HAP-1 (cell line): ENCODE data around the gene OSBPL2.

ENCODE experiments used
- DNase-seq, 2 experiments: peaks; one replicate each; pipeline ENCODE4 v3.0.0-alpha.2; 2016 to 2020; ENCODE audit warnings: low spot score in 2 of 2
- H3K27me3 ChIP-seq: fragments of 250-450 bp; sonication (Bioruptor Pico); 2 replicates; pipeline ENCODE4 v1.5.1; 2020; ENCODE audit warnings: low read depth, mild to moderate bottlenecking, moderate library complexity
- H3K36me3 ChIP-seq: fragments of 250-450 bp; sonication (Bioruptor Pico); replicated peaks from 2 replicates; pipeline ENCODE4 v1.5.1; 2020; ENCODE audit warnings: mild to moderate bottlenecking
- H3K4me1 ChIP-seq: fragments of 250-450 bp; sonication (Bioruptor Pico); 2 replicates; pipeline ENCODE4 v1.5.1; 2020; ENCODE audit warnings: mild to moderate bottlenecking
- H3K4me3 ChIP-seq: fragments of 250-450 bp; sonication (Bioruptor Pico); 2 replicates; pipeline ENCODE4 v1.5.1; 2020; ENCODE audit warnings: mild to moderate bottlenecking, moderate library complexity
- H3K9me3 ChIP-seq: fragments of 250-450 bp; sonication (Bioruptor Pico); 2 replicates; pipeline ENCODE4 v1.5.1; 2020; ENCODE audit warnings: mild to moderate bottlenecking, moderate library complexity
- in situ Hi-C: fragments of 300-500 bp; cut with MboI; formaldehyde crosslinking; loops from 3 replicates; pipeline ENCODE4 v1.14.3; 2020; ENCODE audit warnings: low sequenced_read_pairs, inconsistent platforms, mixed read lengths

Gene OSBPL2

DNA sequence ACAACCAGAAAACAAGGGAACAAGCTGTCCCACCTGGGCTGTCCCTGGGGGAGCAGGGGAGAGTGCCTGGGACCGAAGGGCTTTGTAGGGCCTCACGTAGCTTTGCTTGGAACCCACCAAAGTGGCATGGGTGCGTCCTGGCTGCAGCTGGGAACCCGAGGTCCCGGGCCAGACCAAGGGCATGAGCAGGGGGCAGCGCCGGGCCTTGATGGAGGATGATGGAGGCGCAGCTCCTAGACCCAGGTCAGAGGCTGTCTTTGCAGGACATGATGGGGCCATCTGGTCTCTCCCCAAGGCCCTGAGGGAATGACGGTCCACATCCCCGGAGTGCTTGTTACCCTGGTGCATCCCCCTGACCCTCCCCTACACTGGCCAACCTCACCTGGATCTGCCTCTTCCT is 7.6 kb upstream of the OSBPL2 start:
- Histone ChIP-seq H3K27me3 (peaks cover 13% of the 10 kb centered on the region), H3K4me1 (no peaks in the 10 kb centered on the region)
- in situ Hi-C loops, result no loop called here

GRCh38 chr20:62231292-62231691 is 7.0 kb upstream of the OSBPL2 start:
- H3K9me3 ChIP-seq, result no peaks in the 10 kb centered on the region
- no peak for DNase-seq
- peaks cover 7% of the 10 kb centered on the region; the same call in 1 of the 2 replicates for H3K27me3 ChIP-seq
- in situ Hi-C loops, result no loop called here
- no peaks in the 10 kb centered on the region for H3K36me3 ChIP-seq
- no peak overlapping the region for H3K4me3 ChIP-seq
- H3K4me1 ChIP-seq, result no peaks in the 10 kb centered on the region

More for the DNA sequence above, 7.6 kb upstream of the OSBPL2 start:
- Histone ChIP-seq H3K4me3 (no peak overlapping the region), H3K36me3 (no peaks in the 10 kb centered on the region), H3K9me3 (no peaks in the 10 kb centered on the region)
- no peak for DNase-seq

GRCh38 chr20:62232194-62232593 is 6.1 kb upstream of the OSBPL2 start:
- in situ Hi-C loops, result no loop called here
- Histone ChIP-seq H3K9me3 (no peaks in the 10 kb centered on the region), H3K36me3 (no peaks in the 10 kb centered on the region), H3K4me1 (no peaks in the 10 kb centered on the region), H3K4me3 (no peak overlapping the region), H3K27me3 (peaks cover under 1% of the 10 kb centered on the region; the same call in 1 of the 2 replicates)
- no peak for DNase-seq

DNA sequence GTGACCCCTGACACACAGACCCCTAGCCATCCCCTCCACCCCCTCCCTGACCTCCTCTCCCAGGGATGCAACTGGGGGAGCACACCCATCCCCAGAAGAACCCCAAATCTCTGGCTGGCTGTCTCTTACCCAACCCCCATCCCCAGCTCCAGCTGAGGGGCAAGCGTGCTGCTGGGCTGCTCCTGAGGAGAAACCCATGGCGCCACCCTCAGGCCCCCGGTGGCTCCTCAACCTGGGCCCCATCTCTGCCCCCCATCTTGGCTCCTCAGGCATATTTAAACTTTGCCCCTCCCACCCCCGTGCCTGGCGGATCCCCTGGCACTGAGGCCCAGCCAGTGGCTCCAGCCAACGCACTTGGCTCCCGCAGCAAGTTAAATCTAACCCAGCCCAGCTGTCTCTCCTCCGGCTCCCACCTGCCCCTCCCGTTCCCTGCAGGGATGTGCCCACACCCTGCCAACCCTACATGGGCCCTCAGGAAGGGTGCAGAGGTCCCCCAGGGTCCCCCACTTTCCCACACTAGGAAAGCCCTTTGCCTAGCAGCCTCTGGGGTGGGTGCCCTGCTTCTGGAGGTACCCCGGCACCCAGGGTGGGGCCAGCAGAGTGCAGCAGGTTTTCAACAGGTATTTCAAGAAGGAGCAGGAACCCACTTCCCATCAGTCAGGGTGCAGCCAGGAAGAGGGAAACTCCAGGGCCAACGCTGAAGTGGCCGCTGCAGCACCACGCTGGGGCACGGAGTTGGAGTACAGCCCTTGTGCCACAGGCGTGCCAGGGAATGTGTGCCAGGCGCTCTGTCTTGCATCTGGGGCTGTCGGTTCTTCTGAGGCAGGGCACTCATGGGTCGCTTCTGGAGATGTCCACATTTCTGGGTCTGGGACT is 5.3 kb upstream of the OSBPL2 start:
- in situ Hi-C loops, result no loop called here
- no peaks in the 10 kb centered on the region for H3K9me3 ChIP-seq
- no peaks in the 10 kb centered on the region for H3K36me3 ChIP-seq
- H3K27me3 ChIP-seq, result no peaks in the 10 kb centered on the region
- DNase-seq, result no peak
- no peak overlapping the region for H3K4me3 ChIP-seq
- peaks cover 4% of the 10 kb centered on the region; the same call in 1 of the 2 replicates for H3K4me1 ChIP-seq

GRCh38 chr20:62233684-62234083 is 4.6 kb upstream of the OSBPL2 start:
- H3K36me3 ChIP-seq, result no peaks in the 10 kb centered on the region
- peaks cover 4% of the 10 kb centered on the region; the same call in 1 of the 2 replicates for H3K4me1 ChIP-seq
- in situ Hi-C loops, result no loop called here
- H3K4me3 ChIP-seq, result no peak overlapping the region
- H3K27me3 ChIP-seq, result no peaks in the 10 kb centered on the region
- H3K9me3 ChIP-seq, result no peaks in the 10 kb centered on the region
- no peak for DNase-seq

- Histone ChIP-seq H3K4me3 (no peak overlapping the region), H3K4me1 (peaks cover 6% of the 10 kb centered on the region; the same call in 1 of the 2 replicates), H3K27me3 (no peaks in the 10 kb centered on the region), H3K9me3 (no peaks in the 10 kb centered on the region), H3K36me3 (no peaks in the 10 kb centered on the region)
- in situ Hi-C loops, result no loop called here
- no peak for DNase-seq
Observed at GRCh38 chr20:62234339-62234738, 4.0 kb upstream of the OSBPL2 start.

DNA sequence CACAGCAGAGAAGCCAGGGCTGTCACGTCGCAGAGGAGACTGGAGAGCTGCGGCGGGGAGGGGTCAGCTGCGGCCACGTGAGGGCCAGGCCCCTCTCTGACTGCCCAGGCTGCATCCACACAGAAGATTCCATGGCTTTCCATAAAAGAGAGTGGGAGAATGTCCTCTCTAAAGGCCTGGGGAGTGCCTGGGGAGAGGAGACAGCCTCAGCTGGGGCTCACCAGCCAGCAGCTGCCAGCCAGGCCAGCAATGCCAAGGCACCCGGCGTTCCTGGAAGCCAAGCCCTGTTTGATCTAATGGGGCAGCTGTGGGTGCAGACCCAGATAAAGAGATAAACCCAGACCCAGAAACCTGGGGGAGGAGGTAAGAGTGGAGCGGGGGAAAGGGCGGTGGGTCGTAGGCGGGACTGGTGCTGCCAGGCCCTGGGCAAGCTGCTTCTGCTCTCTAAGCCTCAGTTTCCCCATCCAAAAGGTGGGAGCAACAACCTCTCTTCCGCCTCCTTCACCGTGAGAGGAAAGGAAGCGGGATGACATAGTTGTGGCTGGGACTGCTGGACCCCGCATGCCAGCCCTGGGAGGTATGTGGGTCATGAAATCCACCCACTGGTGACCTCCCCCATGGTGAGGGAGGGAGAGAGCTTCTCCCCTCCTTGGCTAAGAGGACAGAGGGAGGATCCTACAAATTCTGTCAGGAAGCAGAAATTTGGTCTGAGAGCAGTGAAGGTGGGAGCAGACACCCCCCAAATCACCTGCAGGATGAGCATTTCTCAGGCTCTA is 3.1 kb upstream of the OSBPL2 start:
- DNase-seq, result no peak
- H3K9me3 ChIP-seq, result no peaks in the 10 kb centered on the region
- in situ Hi-C loops, result no loop called here
- no peak overlapping the region for H3K4me3 ChIP-seq
- H3K27me3 ChIP-seq, result no peaks in the 10 kb centered on the region
- no peaks in the 10 kb centered on the region for H3K36me3 ChIP-seq
- H3K4me1 ChIP-seq, result peaks cover 13% of the 10 kb centered on the region

DNA sequence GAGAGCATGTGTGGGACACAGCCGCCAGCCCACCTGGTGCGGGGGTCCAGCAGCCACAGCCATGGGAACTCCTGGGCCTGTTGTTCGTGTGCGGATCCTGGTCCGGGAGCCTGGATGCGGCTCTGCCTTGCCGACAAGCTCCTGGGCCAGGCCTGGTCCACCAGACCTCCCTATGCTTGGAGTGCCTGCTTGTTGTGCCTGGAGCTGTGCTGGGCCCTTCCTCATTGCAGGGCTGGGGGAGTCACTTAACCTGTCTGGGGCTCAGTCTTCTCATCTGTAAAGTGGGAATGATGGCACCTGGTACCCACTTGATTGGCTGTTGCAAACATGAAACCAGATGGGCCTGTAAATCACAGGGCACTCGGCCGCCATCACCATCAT is 2.6 kb upstream of the OSBPL2 start:
- Histone ChIP-seq H3K27me3 (no peaks in the 10 kb centered on the region), H3K9me3 (no peaks in the 10 kb centered on the region), H3K36me3 (no peaks in the 10 kb centered on the region), H3K4me3 (no peak overlapping the region), H3K4me1 (peaks cover 13% of the 10 kb centered on the region)
- DNase-seq, result no peak
- in situ Hi-C loops, result no loop called here

DNA sequence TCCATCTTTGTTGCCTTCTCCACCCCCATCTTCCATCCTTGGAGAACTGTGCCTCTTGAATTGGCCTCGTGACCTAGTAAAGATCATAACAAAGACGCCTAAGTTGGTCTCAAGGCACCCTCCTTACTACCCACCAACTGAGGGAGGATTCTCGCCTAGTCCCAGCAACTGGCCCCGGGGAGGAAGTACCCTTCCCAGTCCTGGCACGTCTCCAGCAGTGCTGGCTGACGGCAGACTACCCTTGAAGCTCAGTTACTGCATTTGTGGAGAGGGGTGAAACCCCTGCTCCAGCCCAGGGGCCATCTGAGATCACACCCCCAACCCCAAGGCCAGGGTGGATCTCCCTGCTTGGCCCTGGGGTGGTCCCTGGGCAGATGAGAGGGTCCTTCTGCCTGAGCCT is 2.1 kb upstream of the OSBPL2 start:
- in situ Hi-C loops, result no loop called here
- no peak for DNase-seq

DNA sequence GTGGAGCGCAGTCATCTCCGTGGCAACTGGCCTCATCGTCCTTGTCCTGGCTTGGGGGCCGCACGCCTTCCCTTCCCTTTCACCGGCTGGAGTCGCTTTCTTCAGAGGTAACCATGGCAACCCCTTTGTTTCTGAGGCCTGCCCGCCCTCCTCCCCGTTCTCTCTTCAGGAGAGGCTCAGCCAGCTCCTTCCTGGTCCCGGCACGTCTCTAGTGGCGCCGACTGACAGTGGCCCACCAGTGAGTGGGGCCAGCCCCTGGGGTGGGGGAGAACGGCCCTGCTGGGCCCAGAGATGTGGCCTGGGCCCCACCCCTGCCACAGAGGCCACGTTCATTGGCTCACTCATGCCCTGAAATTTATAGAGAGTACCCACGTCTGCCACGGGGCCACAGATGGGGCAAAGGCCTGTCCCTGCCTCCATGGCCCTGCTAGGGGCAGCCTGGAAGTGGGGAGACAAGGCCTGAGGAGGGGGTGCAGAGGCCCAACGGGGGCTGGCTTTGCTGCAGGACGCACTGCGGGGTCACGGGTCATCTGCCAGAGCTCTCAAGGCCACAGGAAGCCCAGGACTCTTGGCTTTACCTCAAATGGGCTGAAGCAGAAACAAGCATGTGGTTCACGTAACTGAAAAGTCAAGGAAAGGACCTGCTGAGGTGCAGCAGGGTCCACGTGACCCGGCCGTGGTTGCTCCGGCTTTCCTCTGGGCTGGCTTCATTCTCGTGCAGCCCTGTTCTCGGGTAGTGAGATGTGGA is 1.4 kb upstream of the OSBPL2 start:
- H3K4me1 ChIP-seq, result peaks cover 13% of the 10 kb centered on the region
- H3K9me3 ChIP-seq, result no peaks in the 10 kb centered on the region
- no peaks in the 10 kb centered on the region for H3K27me3 ChIP-seq
- DNase-seq, result peak; percentile 62 to 75
- no peak overlapping the region for H3K4me3 ChIP-seq
- in situ Hi-C loops, result no loop called here
- H3K36me3 ChIP-seq, result peaks cover 4% of the 10 kb centered on the region

More for the DNA sequence above, 2.1 kb upstream of the OSBPL2 start:
- H3K4me3 ChIP-seq, result no peak overlapping the region
- no peaks in the 10 kb centered on the region for H3K36me3 ChIP-seq
- H3K27me3 ChIP-seq, result no peaks in the 10 kb centered on the region
- peaks cover 13% of the 10 kb centered on the region for H3K4me1 ChIP-seq
- no peaks in the 10 kb centered on the region for H3K9me3 ChIP-seq

GRCh38 chr20:62237514-62237800 is 864 bp upstream of the OSBPL2 start:
- peaks cover 4% of the 10 kb centered on the region for H3K36me3 ChIP-seq
- H3K4me1 ChIP-seq, result peaks cover 13% of the 10 kb centered on the region
- in situ Hi-C loops, result no loop called here
- DNase-seq, result no peak
- H3K4me3 ChIP-seq, result no peak overlapping the region
- H3K9me3 ChIP-seq, result no peaks in the 10 kb centered on the region
- no peaks in the 10 kb centered on the region for H3K27me3 ChIP-seq

GRCh38 chr20:62238569-62239277 is 402 bp downstream of the OSBPL2 start:
- H3K36me3 ChIP-seq, result peaks cover 4% of the 10 kb centered on the region
- H3K4me3 ChIP-seq, result peak overlapping the region; percentile 58
- no peaks in the 10 kb centered on the region for H3K9me3 ChIP-seq
- peaks cover 13% of the 10 kb centered on the region for H3K4me1 ChIP-seq
- no peaks in the 10 kb centered on the region for H3K27me3 ChIP-seq
- in situ Hi-C loops, result no loop called here
- peak in 1 of 2 experiments; percentile 37 for DNase-seq

GRCh38 chr20:62239278-62239879 is 1.1 kb downstream of the OSBPL2 start:
- peaks cover 13% of the 10 kb centered on the region for H3K4me1 ChIP-seq
- peaks cover 4% of the 10 kb centered on the region for H3K36me3 ChIP-seq
- H3K4me3 ChIP-seq, result peak overlapping the region; percentile 58
- DNase-seq, result no peak
- in situ Hi-C loops, result no loop called here
- H3K9me3 ChIP-seq, result no peaks in the 10 kb centered on the region
- H3K27me3 ChIP-seq, result no peaks in the 10 kb centered on the region
